Astrocyte (in vitro differentiated cells and primary cell): ENCODE data around the gene SIRT3. TPM values are rescaled to one million over a fixed set of nuclear protein-coding genes. Genes with fewer than 3 reads are reported as not detected.

Experiments
- DNase-seq: peaks from one replicate; pipeline ENCODE4 v3.0.0-alpha.2; 2010; ENCODE audit warnings: low read depth
- FAIRE-seq: peaks from 2 replicates; lab custom pipeline; 2011; peaks lifted over from hg19 to GRCh38; lab: Jason Lieb, UNC
- H2AFZ ChIP-seq: 2 replicates; pipeline ENCODE4 v1.6.0; 2012; ENCODE audit warnings: low read depth, low read length, inconsistent platforms
- H3K27ac ChIP-seq: 2 replicates; pipeline ENCODE4 v1.5.1; 2011; ENCODE audit warnings: low read depth, low read length, inconsistent platforms
- H3K27me3 ChIP-seq: 2 replicates; pipeline ENCODE4 v1.6.0; 2011; ENCODE audit warnings: low read length, inconsistent platforms; ENCODE audit not compliant: insufficient read depth
- H3K36me3 ChIP-seq: 2 replicates; pipeline ENCODE4 v1.5.1; 2011; ENCODE audit warnings: low read length, inconsistent platforms; ENCODE audit not compliant: insufficient read depth
- H3K4me1 ChIP-seq: 2 replicates; pipeline ENCODE4 v1.5.1; 2011; ENCODE audit warnings: low read length, inconsistent platforms; ENCODE audit not compliant: insufficient read depth
- H3K4me2 ChIP-seq: 2 replicates; pipeline ENCODE4 v1.6.0; 2012; ENCODE audit warnings: low read length, inconsistent platforms
- H3K4me3 ChIP-seq: 2 replicates; pipeline ENCODE4 v1.5.1; 2011; ENCODE audit warnings: low read depth, mild to moderate bottlenecking, low read length, inconsistent platforms; ENCODE audit not compliant: insufficient read depth
- H3K79me2 ChIP-seq: 2 replicates; pipeline ENCODE4 v1.6.0; 2012; ENCODE audit warnings: mild to moderate bottlenecking, low read length, inconsistent platforms; ENCODE audit not compliant: insufficient read depth
- H3K9ac ChIP-seq: 2 replicates; pipeline ENCODE4 v1.6.0; 2012; ENCODE audit warnings: mild to moderate bottlenecking, low read length, inconsistent platforms
- H3K9me3 ChIP-seq: 2 replicates; pipeline ENCODE4 v1.5.1; 2012; ENCODE audit warnings: low read depth, mild to moderate bottlenecking, low read length, inconsistent platforms; ENCODE audit not compliant: insufficient read depth
- H4K20me1 ChIP-seq: 2 replicates; pipeline ENCODE4 v1.6.0; 2012; ENCODE audit warnings: low read length, inconsistent platforms; ENCODE audit not compliant: insufficient read depth
- H3K27ac Mint-ChIP-seq: one replicate; pipeline ENCODE4 v1.8.0; 2021; ENCODE audit warnings: mild to moderate bottlenecking, mixed read lengths; ENCODE audit not compliant: unreplicated experiment
- H3K27me3 Mint-ChIP-seq: one replicate; pipeline ENCODE4 v1.8.0; 2021; ENCODE audit warnings: low read depth, mixed read lengths; ENCODE audit not compliant: unreplicated experiment
- H3K36me3 Mint-ChIP-seq: one replicate; pipeline ENCODE4 v1.8.0; 2021; ENCODE audit warnings: low read depth, mixed read lengths; ENCODE audit not compliant: unreplicated experiment
- H3K4me1 Mint-ChIP-seq: one replicate; pipeline ENCODE4 v1.8.0; 2021; ENCODE audit warnings: low read depth, mixed read lengths; ENCODE audit not compliant: unreplicated experiment
- H3K4me3 Mint-ChIP-seq: one replicate; pipeline ENCODE4 v1.8.0; 2021; ENCODE audit warnings: mild to moderate bottlenecking, moderate library complexity, mixed read lengths; ENCODE audit not compliant: unreplicated experiment
- H3K9me3 Mint-ChIP-seq: one replicate; pipeline ENCODE4 v1.8.0; 2021; ENCODE audit warnings: mild to moderate bottlenecking, mixed read lengths; ENCODE audit not compliant: unreplicated experiment
- CTCF ChIP-seq: IDR thresholded peaks from 2 replicates; pipeline ENCODE4 v1.5.1; 2011; ENCODE audit warnings: low read depth, mild to moderate bottlenecking, inconsistent platforms, low read length, moderate library complexity; ENCODE audit not compliant: insufficient read depth
- EZH2 ChIP-seq: IDR thresholded peaks from 2 replicates; pipeline ENCODE4 v1.6.1; 2012; ENCODE audit warnings: mild to moderate bottlenecking, low read length, inconsistent platforms; ENCODE audit not compliant: insufficient read depth
- total RNA-seq: library from RNA; stranded (reverse); gene quantifications from 2 replicates; pipeline ENCODE4 v1.2.1, GENCODE V29; 2021

Gene SIRT3
- total RNA-seq, 1 donor from 2014 or later, result 10.9 TPM

- Histone ChIP-seq H3K36me3 (no peaks in the 10 kb centered on the region), H3K27me3 (no peaks in the 10 kb centered on the region), H3K79me2 (peaks cover 41% of the 10 kb centered on the region), H2AFZ (no peak overlapping the region), H3K27ac (no peak overlapping the region), H3K9me3 (no peaks in the 10 kb centered on the region), H3K4me1 (peaks cover 3% of the 10 kb centered on the region), H3K4me3 (peak overlapping the region; percentile 81), H3K4me2 (peak overlapping the region; percentile 90), H4K20me1 (peaks cover 26% of the 10 kb centered on the region), H3K9ac (peak overlapping the region; percentile 80)
- peaks cover 7% of the 10 kb centered on the region for H3K36me3 Mint-ChIP-seq
- peaks cover 11% of the 10 kb centered on the region for H3K4me1 Mint-ChIP-seq
- no peaks in the 10 kb centered on the region for H3K9me3 Mint-ChIP-seq
- DNase-seq (no peak), FAIRE-seq (no peak)
- no peaks in the 10 kb centered on the region for H3K27me3 Mint-ChIP-seq
- peak overlapping the region; percentile 38 for H3K27ac Mint-ChIP-seq
- H3K4me3 Mint-ChIP-seq, result peak overlapping the region; percentile 91
- TF ChIP-seq CTCF (no peak), EZH2 (no peak)
These were observed 962 bp downstream of the SIRT3 start for GRCh38 chr11:235180-235579.

GRCh38 chr11:232783-233565, 3.2 kb downstream of the SIRT3 start:
- Mint-ChIP-seq H3K36me3 (peaks cover 5% of the 10 kb centered on the region), H3K27me3 (no peaks in the 10 kb centered on the region), H3K4me1 (peaks cover 2% of the 10 kb centered on the region), H3K9me3 (no peaks in the 10 kb centered on the region), H3K27ac (no peak overlapping the region), H3K4me3 (no peak overlapping the region)
- Histone ChIP-seq H3K4me3 (no peak overlapping the region), H3K9ac (no peak overlapping the region), H3K9me3 (no peaks in the 10 kb centered on the region), H3K27ac (no peak overlapping the region), H3K79me2 (peaks cover 20% of the 10 kb centered on the region), H3K4me1 (peaks cover 3% of the 10 kb centered on the region), H2AFZ (no peak overlapping the region), H3K36me3 (no peaks in the 10 kb centered on the region), H3K27me3 (no peaks in the 10 kb centered on the region), H3K4me2 (no peak overlapping the region), H4K20me1 (peaks cover 4% of the 10 kb centered on the region)
- no peak for FAIRE-seq
- DNase-seq, result no peak
- TF ChIP-seq EZH2 (no peak), CTCF (no peak)

- H3K79me2 ChIP-seq, result peaks cover 10% of the 10 kb centered on the region
- H3K27me3 Mint-ChIP-seq, result no peaks in the 10 kb centered on the region
- no peak overlapping the region for H3K4me2 ChIP-seq
- no peak overlapping the region for H3K4me3 ChIP-seq
- no peaks in the 10 kb centered on the region for H3K9me3 Mint-ChIP-seq
- peaks cover 4% of the 10 kb centered on the region for H3K4me1 Mint-ChIP-seq
- no peak overlapping the region for H3K27ac Mint-ChIP-seq
- H3K36me3 ChIP-seq, result no peaks in the 10 kb centered on the region
- H3K4me3 Mint-ChIP-seq, result no peak overlapping the region
- H3K9ac ChIP-seq, result no peak overlapping the region
- DNase-seq (no peak), FAIRE-seq (no peak)
- H3K27me3 ChIP-seq, result no peaks in the 10 kb centered on the region
- H4K20me1 ChIP-seq, result no peaks in the 10 kb centered on the region
- no peaks in the 10 kb centered on the region for H3K9me3 ChIP-seq
- H3K27ac ChIP-seq, result no peak overlapping the region
- peaks cover 5% of the 10 kb centered on the region for H3K36me3 Mint-ChIP-seq
- no peak for TF ChIP-seq CTCF
- TF ChIP-seq EZH2, result no peak
- no peak overlapping the region for H2AFZ ChIP-seq
- no peaks in the 10 kb centered on the region for H3K4me1 ChIP-seq
These were observed 5.7 kb downstream of the SIRT3 start for GRCh38 chr11:230431-230830.
